Measurements from ENCODE around the gene UMAD1.

- TF ChIP-seq CTCF (IDR thresholded peaks at IDR 0.05) = no peak
- no peak for TF ChIP-seq POLR2A (IDR thresholded peaks at IDR 0.05)
Measured at GRCh38 chr7:7812112-7812511, 171.6 kb downstream of the UMAD1 start.

Measured in vagina (tissue), 2 donors.